AG09309 (cell line): ENCODE data around the gene PTPN14.

Experiments used
- DNase-seq: peaks from one replicate; pipeline ENCODE4 v3.0.0-alpha.2; 2010; ENCODE audit warnings: low read depth
- H3K4me3 ChIP-seq: 2 replicates; pipeline ENCODE4 v1.5.1; 2011; ENCODE audit warnings: mild to moderate bottlenecking, low read depth, low read length, moderate library complexity; ENCODE audit not compliant: control insufficient read depth
- TF ChIP-seq, protein P1 (sequence below): IDR thresholded peaks from 2 replicates; pipeline ENCODE4 v1.5.1; 2011; ENCODE audit warnings: mild to moderate bottlenecking, low read depth, low read length, inconsistent platforms; ENCODE audit not compliant: insufficient read depth, control insufficient read depth; ENCODE audit errors: missing control alignments

PTPN14 gene

DNA sequence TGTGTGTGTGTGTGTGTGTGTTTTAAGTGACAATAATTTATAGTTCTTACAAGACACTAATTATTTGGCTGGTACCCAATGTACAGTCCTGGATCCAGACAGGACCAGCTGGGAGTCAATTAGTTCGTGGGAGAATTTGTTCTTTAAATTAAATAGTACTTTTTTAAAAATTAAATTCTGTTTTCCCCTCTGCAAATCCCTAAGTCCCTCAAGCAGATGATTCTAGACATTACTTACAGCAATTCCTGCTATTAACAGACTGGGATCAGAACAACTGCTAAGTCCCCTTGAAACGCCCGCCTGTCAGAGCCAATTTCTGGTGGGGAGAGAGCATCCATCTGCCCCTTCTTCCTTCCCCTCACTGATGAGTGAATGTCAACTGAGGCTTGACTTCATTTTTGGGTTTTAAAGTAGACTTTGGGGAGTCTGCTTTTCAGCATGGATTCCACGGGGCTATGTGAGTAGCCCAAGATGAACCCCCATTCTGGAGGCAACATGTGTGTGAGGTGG is 186.6 kb downstream of the PTPN14 start:
- TF ChIP-seq, protein P1, sequence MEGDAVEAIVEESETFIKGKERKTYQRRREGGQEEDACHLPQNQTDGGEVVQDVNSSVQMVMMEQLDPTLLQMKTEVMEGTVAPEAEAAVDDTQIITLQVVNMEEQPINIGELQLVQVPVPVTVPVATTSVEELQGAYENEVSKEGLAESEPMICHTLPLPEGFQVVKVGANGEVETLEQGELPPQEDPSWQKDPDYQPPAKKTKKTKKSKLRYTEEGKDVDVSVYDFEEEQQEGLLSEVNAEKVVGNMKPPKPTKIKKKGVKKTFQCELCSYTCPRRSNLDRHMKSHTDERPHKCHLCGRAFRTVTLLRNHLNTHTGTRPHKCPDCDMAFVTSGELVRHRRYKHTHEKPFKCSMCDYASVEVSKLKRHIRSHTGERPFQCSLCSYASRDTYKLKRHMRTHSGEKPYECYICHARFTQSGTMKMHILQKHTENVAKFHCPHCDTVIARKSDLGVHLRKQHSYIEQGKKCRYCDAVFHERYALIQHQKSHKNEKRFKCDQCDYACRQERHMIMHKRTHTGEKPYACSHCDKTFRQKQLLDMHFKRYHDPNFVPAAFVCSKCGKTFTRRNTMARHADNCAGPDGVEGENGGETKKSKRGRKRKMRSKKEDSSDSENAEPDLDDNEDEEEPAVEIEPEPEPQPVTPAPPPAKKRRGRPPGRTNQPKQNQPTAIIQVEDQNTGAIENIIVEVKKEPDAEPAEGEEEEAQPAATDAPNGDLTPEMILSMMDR, result no peak
- no peak for DNase-seq
- no peak overlapping the region for H3K4me3 ChIP-seq

DNA sequence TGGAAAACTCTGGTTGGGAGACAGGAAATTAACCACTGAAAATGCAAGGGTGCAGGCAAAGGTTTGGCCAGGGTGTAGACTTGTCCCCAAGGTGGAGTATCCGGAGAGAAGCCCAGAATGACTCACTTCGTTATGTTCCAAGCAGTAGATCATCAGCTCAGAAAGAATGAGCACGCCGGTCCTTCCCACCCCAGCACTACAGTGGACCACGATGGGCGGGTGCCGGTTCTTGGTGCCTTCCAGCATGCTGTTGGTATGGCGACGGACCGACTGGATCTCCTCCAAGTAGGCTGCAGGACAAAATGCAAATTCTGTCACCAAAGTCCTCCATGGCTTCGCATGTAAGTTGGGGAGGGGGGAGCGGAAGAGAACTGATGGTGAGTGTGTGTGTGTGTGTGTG is 187.0 kb downstream of the PTPN14 start:
- no peak for DNase-seq
- no peak overlapping the region for H3K4me3 ChIP-seq
- TF ChIP-seq, protein P1, result no peak

DNA sequence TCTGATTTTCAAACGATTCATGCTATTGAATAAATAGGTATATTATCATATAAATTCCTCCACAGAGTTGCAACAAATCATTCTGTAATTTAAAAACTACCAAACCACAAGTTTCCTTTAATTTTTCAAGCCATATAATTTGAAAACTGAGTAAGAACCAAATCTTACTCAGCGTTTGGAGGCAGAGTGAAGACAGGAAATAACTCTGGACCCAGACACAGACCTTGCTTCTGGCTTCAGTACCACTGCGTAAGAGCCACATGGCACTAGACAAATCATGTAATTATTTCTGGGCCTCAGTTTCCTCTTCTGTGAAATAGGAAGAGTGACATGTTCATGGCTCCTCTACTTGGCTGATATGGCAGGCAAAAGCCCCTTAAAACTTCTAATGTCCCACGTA is 188.0 kb downstream of the PTPN14 start:
- no peak overlapping the region for H3K4me3 ChIP-seq
- TF ChIP-seq, protein P1, result no peak
- DNase-seq, result no peak

DNA sequence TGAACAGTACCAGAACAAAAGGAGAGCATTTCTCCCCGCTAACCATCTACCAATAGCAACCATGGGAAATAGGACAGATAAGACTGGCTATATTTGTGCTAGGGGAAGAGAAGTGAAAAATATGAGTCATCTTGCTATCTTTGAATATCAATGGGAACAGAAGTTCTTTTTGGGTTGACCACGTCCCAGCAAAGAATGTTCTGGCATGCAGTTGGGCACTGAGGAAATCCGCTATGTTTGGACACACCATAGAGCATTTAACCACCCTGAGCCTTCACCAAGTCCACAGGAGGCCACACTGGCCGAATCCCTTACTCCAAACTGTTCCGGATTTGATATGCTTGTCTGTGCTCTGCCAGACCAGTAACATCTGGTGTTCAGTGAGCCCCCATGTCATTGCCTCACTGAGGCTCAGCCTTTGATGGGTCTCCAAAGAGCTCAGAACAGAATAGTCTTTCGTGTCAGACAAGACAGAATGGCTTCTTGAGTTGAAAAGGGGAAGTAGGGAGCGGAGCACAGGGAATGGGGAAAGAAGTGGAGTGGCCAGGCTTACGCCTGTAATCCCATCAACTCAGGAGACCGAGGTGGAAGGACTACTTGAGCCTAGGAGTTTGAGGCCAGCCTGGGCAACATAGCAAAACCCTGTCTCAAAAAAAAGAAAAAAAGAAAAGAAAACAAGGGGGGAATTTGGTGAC is 189.1 kb downstream of the PTPN14 start:
- H3K4me3 ChIP-seq, result no peak overlapping the region
- TF ChIP-seq, protein P1, result no peak

DNA sequence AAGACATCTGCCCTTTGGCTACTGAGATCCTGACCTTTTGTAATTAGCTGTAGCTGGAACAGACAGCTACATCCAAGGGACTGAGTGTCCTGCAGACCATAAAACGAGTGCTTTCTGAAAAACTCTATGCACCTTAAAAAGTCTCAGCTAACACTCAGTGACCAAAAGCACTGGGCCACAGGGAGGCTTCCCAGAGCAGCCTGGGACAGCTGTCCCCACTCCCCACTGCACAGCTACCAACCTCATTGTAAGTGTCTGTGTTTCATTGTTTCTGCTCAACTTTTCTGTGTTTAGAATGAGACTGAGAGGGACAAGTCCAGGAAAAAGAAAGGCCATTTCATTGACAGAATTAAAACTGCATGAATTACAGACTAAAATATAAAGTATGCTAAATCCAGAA is 189.8 kb downstream of the PTPN14 start:
- no peak for DNase-seq
- TF ChIP-seq, protein P1, result no peak
- H3K4me3 ChIP-seq, result no peak overlapping the region

More for the DNA sequence above, 189.1 kb downstream of the PTPN14 start:
- DNase-seq, result no peak

DNA sequence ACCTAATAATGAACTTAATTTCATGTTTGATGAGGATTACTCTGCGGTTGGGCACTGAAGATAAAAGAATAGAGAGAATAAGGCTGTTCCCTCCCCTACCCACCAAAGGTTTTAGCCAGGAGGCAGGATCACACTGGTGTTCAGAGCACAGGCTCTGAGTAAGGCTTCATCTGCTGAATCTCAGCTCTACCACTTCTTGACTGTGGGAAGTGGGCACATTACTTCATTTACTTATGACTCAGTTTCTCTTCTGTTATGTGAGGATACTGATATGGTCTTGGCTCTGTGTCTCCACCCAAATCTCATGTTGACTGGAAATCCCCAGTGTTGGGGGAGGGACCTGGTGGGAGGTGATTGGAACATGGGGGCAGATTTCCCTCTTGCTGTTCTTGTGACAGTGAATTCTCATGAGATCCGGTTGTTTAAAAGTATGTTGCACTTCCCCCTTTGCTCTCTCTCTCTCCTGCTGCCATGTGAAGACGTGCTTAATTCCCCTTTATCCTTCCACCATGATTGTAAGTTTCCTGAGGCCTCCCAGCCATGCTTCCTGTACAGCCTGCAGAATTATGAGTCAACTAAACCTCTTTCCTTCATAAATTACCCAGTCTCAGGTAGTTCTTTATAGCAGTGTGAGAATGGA is 190.8 kb downstream of the PTPN14 start:
- no peak for DNase-seq
- TF ChIP-seq, protein P1, result no peak
- no peak overlapping the region for H3K4me3 ChIP-seq
